ENCODE results near the gene TMCC3. TPM values are rescaled to one million over a fixed set of nuclear protein-coding genes. Genes with fewer than 3 reads are reported as not detected.

TMCC3 gene
- total and polyA plus RNA-seq, 7 donors = 10.6 to 61.6 (median 21.2) TPM

- DNase-seq = no peak
- intact Hi-C loops (cut with DNase I) = no loop called here
- TF ChIP-seq CTCF (IDR thresholded peaks at IDR 0.05) = no peak
- Histone ChIP-seq H3K4me1 (peaks cover 24% of the 10 kb centered on the region), H3K4me3 (no peak overlapping the region), H3K9me3 (no peaks in the 10 kb centered on the region), H3K27ac (peak overlapping the region; percentile 14), H3K27me3 (ENCODE audit: insufficient read depth in 3 of 3, low read length in 2 of 3) (no peaks in the 10 kb centered on the region), H3K36me3 (ENCODE audit: insufficient read depth in 1 of 2, low read depth in 1 of 2) (no peaks in the 10 kb centered on the region)
- ATAC-seq = peak in 1 of 4 donors; percentile 5
- 73 to 92% (median 73%) methylated on average over 4 of the region's 4 CpGs for WGBS, 3 donors
These were observed 62.0 kb downstream of the TMCC3 start for GRCh38 chr12:94588346-94588745.

- H3K4me3 ChIP-seq = no peak overlapping the region
- peaks cover 24% of the 10 kb centered on the region for H3K4me1 ChIP-seq
These were observed 62.8 kb downstream of the TMCC3 start for GRCh38 chr12:94587266-94588241.

GRCh38 chr12:94586589-94587259 lies 63.6 kb downstream of the TMCC3 start:
- no peak for DNase-seq
- Histone ChIP-seq H3K27me3 (ENCODE audit: insufficient read depth in 3 of 3, low read length in 2 of 3) (no peaks in the 10 kb centered on the region), H3K4me1 (peaks cover 24% of the 10 kb centered on the region), H3K4me3 (no peak overlapping the region), H3K27ac (peak overlapping the region; percentile 10), H3K9me3 (no peaks in the 10 kb centered on the region), H3K36me3 (ENCODE audit: insufficient read depth in 1 of 2, low read depth in 1 of 2) (peaks cover 0 to 8% of the 10 kb centered on the region in 2 donors)
- ATAC-seq = no peak
- intact Hi-C loops (cut with DNase I) = no loop called here
- no peak for TF ChIP-seq CTCF (IDR thresholded peaks at IDR 0.05)
- WGBS, 3 donors = 49 to 55% (median 50%) methylated on average over 8 of the region's 8 CpGs

More at GRCh38 chr12:94587266-94588241, 62.8 kb downstream of the TMCC3 start:
- WGBS, 3 donors = 67 to 79% (median 76%) methylated on average over 14 of the region's 14 CpGs
- ATAC-seq (peak; percentile 34 to 66 (median 58)), DNase-seq (no peak)
- no peaks in the 10 kb centered on the region for H3K27me3 ChIP-seq (ENCODE audit: insufficient read depth in 3 of 3, low read length in 2 of 3)
- peak overlapping the region; percentile 14 for H3K27ac ChIP-seq
- intact Hi-C loops (cut with DNase I) = no loop called here
- no peaks in the 10 kb centered on the region for H3K9me3 ChIP-seq
- H3K36me3 ChIP-seq (ENCODE audit: insufficient read depth in 1 of 2, low read depth in 1 of 2) = no peaks in the 10 kb centered on the region
- no peak for TF ChIP-seq CTCF (IDR thresholded peaks at IDR 0.05)

- Histone ChIP-seq H3K4me3 (no peak overlapping the region), H3K27me3 (ENCODE audit: insufficient read depth in 3 of 3, low read length in 2 of 3) (no peaks in the 10 kb centered on the region), H3K36me3 (ENCODE audit: insufficient read depth in 1 of 2, low read depth in 1 of 2) (peaks cover 2 to 19% of the 10 kb centered on the region in 2 donors), H3K27ac (no peak overlapping the region), H3K4me1 (peaks cover 24% of the 10 kb centered on the region), H3K9me3 (no peaks in the 10 kb centered on the region)
- ATAC-seq (no peak), DNase-seq (no peak)
- TF ChIP-seq CTCF (IDR thresholded peaks at IDR 0.05) = no peak
- intact Hi-C loops (cut with DNase I) = no loop called here
- WGBS, 3 donors = 84 to 98% (median 94%) methylated on average over 3 of the region's 3 CpGs
These were observed 64.7 kb downstream of the TMCC3 start for GRCh38 chr12:94585626-94586025.
